CMK (cell line): ENCODE data around the gene DCBLD2.
A peak's percentile ranks its signal among the peaks of the same experiment; 100 is the strongest.

ENCODE experiments used
- DNase-seq: peaks from one replicate; pipeline ENCODE4 v3.0.0-alpha.2; 2010; ENCODE audit warnings: low read depth

Gene DCBLD2

DNA sequence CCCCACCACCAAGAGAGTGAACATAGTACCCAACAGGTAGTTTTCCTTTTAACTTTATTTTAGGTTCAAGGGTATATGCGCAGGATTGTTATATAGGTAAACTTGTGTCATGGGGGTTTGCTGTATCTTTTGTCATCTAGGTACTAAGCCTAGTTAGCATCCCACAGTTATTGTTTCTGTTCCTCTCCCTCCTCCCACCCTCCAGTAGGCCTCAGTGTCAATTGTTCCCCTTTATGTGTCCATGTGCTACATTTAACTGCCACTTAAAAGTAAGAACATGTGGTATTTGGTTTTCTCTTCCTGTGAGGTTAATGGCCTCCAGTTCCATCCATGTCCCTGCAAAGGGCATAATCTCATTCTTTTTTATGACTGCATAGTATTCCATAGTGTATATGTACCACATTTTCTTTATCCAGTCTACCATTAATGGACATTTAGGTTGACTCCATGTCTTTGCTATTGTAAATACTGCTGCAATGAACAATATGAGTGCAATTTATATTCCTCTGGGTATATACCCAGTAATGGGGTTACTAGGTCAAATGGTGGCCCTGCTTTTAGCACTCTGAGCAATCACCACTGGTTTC is 72.2 kb downstream of the DCBLD2 start:
- no peak for DNase-seq

DNA sequence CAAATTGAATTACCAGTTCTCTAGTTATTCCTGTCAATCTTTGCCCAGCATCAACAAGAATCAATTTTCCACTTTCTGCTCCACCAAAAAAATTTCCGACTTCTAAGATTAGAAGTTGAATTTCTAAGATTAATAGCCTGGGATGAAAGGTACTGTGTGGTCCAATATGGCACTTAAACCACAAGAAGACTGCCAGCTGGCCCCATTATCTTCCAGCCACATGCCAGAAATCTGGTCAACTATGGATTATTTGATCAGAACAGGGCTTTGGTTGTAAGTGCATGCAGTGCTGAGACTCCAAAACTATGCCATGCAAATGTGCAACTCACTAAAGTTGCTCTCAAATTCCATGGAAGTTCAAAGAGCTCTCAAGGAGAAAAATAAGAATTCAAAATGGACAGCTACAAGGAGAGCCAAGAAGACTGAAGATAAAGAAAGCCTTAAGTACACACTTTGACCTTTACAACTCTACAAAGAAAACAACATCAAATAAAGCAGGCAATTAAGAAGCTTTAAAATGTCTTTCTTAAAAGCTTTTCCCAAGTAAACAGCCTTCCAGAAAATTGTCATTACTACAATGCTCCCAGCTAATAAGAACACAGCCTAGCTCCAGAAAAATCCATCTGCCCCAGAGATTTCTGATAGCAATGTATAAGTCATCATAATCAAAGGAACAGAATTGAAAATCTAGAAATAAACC is 74.1 kb downstream of the DCBLD2 start:
- DNase-seq, result no peak

DNA sequence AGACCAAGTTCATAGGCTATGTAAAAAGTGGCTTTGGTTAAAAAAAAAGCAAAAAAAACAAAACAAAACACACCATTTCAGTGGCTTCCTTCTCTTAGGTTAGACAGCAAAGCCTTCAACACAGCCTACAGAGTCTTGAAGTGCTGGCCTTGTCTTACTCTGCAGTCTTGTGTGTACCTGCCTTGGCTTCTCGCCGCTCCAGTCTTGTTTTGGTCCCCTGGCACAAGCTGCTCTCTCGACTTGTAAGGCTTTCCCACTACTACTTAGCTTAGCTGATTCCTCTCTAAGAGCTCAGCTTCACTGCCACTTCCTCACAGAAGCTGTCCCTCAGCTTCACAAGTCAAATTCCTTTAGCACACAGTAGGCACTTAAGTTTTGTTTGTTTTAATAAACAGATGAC is 75.4 kb downstream of the DCBLD2 start:
- DNase-seq, result no peak

DNA sequence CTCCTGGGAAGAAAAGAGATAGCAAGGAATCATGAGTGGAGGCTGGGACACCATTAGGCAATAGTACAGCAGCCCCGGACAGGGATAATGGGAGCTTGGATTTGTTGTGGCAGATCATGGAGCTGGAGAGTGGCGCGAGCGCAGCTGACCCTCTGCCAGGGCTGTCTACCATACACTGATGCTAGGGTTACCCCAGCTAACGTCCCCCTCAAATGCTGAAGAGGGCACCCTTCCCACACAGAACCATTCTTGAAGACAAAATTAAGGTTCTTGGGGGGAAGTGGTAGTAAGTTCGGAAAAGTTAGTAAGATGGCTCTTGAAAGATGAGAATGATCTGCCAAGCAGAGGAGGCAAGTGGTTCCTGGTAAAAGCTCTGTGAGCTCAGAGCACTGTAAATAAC is 77.2 kb downstream of the DCBLD2 start:
- no peak for DNase-seq

DNA sequence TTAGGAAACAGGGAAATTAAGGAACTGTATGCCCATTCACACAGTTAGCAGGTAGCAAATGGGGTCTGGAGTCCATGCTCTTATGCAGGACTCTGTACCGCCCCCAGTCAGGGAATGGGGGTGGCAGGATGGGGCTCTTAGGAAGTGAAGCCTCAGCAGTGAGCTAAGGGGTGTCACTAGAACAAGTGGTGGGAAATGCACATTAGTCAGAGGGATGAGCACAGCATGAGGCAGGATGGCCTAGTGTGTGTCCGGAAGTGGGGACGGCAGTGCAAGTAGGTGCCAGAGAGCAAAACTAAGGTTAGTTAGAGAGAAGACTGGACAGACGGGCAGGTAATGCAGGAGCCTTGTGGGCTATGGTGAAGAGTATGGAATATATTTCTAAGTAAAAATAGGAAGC is 77.7 kb downstream of the DCBLD2 start:
- DNase-seq, result no peak

DNA sequence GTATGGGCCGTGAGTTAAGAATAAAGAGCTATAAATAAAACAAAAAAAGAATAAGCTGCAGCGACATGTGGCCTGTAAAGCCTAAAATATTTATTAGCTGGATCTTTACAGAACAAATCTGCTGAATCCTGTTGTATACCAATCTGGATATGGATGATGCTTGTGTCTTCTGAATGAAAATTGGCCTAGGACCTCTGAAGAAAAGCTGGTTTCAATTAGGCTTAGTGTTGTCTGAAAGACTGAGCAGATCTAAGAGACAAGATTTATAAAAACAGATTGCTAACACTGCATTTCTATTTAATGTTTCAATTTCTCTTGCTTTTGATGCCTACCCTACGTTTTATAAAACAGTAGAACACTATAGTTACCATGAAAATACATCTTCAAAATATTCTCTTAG is 80.4 kb downstream of the DCBLD2 start:
- no peak for DNase-seq

DNA sequence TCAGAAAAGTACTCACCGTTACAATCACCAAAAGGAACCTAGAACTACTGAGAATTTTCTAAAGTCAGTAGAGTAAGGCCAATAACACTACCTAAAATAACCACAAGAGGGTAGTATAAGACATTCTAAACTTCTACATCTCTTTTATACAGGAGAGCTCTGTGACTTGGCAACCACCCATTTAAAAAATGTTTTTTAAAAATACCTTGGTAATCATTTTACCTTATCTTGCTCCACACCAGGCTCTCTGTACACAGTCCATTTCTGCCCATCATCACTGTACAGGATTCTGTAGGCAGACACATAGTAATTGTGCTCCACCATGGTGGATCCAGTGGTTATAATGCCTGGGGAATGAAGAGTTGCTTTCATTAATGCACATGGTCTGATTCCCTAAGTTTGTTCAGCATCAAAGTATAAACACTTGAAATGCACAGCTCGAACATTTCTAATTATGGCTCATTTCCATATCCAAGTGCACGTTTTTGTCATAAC is 83.9 kb downstream of the DCBLD2 start:
- DNase-seq, result peak; percentile 22

DNA sequence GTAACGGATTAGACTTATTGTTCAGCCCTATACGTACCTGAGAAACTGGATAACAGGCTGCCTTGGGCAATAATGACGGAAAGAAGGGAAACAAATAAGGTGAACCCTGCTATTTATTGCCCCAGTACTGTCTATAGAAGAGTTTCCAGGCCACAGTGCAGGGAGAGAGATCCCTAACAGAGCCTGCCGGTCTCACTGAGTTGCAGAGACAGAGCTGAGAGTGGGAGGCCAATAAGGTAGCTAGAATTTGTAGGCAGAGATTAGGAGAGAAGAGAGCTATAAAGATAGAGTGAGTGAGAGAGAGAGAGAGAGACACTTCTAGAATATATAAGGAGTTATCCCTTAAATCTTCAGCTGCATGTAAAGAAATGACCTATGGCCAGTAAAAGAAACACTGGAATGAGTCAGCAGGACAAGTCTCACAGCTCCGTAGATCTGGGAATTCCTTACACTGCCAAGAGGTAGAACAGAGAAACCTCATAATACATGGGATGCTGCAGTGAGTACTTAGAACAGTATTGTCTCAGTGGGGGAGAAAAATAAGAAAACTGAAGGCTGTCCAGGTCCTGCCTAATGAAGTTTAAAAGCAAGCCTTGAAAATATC is 86.6 kb downstream of the DCBLD2 start:
- DNase-seq, result no peak

DNA sequence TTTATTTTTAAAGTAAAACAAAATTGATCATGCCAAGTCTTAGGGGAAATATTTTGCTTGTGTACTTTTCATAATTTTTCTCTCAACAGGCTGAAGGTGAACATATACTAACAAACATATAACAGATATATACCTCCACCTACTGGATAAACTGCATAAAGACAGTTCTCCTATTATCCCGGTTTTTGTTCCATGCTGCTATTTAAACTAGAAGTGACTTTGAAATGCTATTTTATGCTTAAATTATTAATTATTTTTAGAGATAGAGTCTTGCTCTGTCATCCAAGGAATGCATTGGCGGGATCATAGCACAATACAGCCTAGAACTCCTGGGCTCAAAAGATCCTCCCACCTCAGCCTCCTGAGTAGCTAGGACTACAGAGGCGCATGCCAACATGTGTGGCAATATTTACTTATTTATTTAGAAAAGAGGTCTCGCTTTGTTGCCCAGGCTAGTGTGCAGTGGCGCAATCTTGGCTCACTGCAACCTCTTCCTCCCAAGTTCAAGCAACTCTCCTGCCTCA is 88.6 kb downstream of the DCBLD2 start:
- no peak for DNase-seq

DNA sequence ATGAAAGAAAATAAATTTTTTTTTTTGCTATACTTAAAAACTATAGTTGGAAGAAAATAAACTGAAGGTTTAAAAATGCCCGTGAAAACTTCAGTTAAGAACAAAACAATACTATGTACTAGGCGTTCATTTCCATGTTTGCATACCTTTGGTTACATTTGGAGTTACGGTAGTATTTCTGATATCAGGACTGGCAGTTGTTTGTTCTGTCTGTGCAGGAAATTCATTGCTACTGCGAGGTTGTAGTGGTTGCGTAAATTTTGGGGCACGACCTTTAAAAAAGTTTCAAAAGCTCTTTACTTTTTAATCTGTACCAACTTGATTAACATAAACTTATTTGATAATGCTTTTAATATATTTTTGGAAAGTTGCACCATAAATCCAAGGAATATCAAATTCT is 90.4 kb downstream of the DCBLD2 start:
- no peak for DNase-seq

DNA sequence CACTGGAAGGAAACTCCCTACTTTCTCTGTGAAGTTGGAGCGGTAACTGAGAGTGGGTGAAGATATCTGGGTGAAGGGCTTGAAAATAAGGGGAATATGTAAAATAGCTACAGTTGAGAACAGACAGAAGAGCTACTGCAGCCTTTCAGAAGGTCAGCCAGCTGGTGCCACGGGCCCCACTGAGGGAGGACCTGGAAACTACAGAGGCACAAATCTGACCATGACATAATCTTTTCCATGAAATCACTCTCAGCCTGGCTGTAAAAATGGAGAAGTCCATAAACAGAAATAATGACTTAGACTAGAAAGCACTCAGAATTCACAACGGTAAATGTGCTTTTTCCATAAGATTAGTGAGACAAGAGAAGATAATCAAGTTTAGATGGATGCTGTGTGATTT is 91.9 kb downstream of the DCBLD2 start:
- DNase-seq, result no peak

DNA sequence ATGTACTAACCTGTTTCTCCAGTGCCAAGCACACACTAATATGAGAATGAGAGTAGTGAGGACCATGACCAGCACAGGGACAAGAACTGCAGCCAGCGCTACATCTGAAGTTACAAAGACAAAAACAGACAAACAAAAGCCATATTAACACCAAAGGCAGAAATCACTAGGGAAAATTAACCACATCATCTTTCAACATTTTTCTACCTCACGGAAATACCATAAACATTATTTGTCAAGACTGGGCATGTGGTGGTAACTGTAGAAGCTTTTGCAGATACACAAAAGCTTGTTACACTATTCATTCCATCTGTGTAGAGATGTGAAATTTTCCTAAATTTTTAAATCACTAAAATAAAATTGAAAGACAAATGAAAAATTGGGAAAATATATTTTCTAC is 93.4 kb downstream of the DCBLD2 start:
- no peak for DNase-seq

DNA sequence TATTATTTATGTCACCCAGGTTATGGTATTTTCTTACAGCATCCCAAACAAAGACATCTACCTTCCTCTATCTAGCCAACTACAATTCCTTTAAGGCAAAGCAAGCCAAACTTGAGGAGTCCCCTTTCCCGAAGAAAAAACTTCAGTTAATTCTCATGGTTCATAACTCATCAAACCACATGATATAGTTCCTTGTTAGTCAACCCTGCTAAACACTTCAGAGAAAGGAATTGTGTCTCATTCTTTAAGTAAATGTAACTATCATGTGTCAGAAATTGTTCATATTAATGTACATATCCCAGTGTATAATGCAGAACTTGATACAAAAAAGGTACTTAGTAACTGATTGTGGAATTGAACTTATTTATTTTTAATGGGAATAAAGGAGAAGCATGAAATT is 93.9 kb downstream of the DCBLD2 start:
- no peak for DNase-seq

DNA sequence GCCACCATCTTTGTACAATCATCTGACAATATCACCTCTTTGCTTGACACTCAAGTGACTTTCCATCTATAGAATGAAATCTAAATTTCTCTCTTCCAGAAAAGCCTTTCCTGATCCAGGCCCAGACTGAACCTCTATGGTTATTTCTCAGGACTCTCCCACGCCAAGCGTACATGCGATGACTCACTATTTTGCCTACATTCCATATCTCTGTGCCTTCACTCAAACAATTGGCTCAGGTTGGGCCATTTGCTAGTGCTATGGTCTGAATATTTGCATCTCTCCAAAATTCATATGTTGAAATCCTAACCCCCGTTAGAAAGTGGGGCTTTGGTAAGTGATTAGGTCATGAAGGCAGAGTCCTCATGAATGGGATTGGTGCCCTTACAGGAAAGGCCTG is 94.5 kb downstream of the DCBLD2 start:
- DNase-seq, result no peak

DNA sequence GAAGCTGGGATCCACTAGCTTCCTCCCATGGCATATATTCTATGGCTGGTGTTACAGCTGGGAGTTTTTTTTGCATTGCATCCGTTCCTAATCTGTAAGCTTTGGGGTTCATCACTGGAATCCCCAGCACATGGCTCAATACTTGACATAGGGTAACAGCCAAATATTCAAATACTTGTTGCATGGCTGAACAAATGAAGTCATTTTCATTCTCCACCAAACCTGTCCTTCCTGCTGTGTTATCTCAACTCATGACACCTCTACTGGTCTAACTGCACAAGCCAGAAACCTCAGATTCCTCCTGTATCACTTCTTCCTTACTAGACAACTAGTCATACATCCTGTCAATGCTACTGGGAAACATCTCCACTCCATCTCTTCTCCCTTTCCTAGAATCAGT is 95.0 kb downstream of the DCBLD2 start:
- DNase-seq, result no peak

DNA sequence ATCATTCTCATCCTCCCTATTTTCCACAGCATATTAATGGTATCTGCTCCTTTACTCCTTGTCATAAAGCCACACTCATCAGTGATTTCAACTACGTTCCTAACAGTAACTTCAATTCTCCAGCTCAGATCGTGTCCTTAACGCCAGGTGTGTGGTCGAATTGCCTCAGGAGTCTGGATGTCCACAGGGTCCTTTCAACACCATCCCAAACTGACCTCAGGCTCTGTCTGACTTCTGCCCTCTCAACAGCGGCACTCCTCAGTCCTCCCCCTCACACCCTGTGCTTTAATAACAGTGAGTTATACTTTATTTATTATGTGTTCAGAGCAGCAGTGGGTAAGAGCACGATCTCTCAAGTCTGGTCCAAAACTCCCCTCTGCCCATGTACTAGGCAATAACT is 95.9 kb downstream of the DCBLD2 start:
- no peak for DNase-seq

DNA sequence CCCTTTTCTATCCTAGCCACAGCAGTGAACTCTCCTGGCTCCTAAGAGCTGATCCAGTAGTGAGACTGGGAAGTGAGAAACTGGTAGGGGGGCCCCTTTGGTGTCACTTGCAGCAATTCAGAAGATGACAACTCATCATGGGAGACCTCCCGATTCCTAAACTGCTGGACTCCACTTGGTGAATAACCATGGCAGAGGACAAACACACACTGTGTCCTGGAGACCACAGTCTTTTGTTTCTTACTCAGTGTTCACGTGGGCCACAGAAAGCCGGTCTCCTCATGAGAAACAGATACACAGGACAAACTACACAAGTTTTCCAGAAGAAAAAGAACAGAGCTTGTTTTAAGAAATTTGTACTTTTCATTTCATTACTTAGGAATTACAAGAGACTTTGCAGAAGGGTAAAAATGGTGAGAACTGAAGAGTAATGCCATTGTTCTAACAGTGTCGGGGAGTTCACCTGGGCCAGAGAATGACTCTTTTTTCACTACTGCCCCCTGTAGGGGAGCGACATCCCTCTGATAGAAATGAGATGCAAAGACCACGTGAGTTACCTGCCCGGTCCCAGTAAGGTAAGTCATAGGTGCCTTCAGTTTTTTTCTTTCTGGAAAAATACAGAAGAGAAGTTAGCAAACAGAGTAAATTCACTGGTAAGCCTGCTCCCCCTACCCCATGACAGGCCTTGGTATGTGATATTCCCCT is 100.3 kb downstream of the DCBLD2 start:
- DNase-seq, result no peak

DNA sequence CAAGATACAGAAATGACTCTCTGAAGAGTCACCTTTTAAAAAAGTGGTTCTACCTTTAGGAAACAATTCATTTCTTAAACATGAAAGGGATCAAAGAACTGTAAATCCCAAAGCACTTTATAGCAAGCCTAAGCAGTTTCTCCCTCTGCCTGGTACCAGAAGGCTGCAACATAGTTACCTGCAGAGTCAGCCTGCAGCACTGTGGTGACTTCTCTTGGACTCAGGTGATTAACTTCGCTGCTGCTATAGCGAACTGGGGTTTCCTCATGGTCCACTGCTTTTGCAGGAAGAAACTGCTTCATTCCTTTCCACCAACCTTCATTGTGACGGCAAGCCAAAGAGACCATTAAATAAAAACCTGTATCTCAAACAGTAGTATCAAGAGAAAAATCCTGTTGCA is 101.1 kb downstream of the DCBLD2 start:
- DNase-seq, result no peak

DNA sequence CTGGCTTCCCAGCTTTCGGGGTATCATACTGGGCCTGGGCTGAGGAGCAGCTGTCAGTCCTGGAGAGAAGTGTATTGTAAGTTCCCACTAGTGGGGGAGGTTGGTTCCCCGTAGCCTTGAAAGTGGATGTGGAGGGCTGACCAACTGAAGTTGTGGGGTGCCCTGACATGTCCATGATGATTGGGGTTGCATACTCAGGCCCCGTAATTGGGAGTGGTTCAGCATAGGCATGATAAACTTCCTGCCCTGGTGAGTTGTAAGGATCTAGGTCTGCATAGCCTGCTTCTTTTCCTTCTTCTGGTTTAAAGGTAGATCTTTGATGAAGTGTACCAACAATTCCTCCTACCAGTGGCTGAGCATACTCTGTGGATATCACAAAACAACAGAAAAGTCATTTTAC is 102.0 kb downstream of the DCBLD2 start:
- DNase-seq, result no peak

DNA sequence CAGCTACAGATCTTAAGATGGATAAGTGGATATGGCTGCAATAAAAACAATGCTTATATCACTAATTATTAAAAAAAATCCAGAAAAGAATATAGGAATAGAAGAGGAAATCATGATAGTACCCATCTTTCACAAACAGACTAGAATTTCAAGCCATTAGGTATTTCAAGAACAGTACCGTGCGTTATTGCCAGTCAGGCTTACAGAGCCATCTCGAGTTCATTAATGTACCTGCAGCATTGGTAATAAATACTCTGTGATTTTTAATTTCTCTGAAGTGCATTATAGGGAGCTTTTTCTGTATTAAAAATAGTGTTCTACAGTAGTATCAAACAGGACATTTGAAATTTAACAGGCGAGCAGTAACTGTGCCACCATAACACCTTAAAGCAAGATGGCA is 102.7 kb downstream of the DCBLD2 start:
- DNase-seq, result no peak

DNA sequence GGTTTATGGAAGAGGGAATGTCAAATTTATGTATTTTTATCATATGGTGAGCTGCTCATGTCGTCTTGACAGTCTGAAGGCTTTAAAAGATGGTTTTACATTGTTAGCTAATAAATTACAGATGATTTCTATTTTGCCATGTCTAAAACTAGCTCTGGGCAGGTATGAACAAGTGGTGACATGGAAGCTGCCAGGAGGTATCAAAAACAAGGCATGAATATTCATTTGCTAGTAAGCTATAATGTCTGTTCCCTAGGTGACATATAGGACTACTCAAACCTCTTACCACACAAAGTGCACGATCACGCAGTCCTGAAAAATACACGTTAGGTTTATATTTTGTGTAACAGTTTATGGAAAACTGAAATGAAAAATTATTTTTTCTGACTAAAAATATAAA is 103.6 kb downstream of the DCBLD2 start:
- DNase-seq, result no peak

DNA sequence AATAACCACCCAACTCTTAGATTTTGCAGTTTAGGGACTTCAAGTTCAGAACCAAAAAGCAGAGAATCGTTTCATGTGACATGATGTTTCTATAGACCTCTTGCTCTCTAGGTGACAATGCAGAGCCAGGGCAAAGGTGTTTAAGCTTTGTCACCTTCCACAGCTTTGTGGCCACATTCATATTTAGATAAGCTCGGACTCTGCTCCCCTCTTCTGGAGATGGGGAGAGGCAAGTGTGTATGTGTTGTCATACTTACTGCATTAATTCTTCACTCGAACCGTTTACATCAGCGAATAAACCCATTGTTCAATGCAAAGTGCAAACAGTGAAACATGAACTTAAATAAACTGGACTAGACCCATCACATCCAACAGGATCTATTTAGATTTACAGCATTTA is 105.2 kb downstream of the DCBLD2 start:
- DNase-seq, result no peak

DNA sequence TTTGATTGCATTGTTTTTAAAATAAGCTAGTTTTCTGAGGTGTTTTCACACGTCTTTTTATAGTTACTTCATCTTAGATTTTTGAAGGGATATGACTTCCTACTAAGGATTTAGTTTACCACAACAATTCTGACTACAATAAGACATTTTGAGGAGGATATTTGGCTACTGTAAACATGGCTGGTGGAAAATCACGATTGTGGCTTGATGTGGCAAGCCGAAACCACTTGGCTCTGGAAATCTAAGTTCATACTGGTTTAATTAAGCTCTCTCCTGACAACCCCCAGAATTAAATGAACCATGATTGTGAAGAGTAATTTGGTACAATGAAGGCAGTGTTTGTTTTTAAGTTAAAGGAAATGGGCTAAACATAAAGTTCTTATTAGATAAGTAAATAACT is 107.5 kb downstream of the DCBLD2 start:
- DNase-seq, result no peak
